HL-60/S4 treated with phorbol 12-myristate 13-acetate at 8.2 ng/mL for 4 days and 3 days (cell line): Measurements from ENCODE around the gene IMPA2.
"Not testable (repeated sequence)": the region's sequence is repeated elsewhere in the genome, so short reads cannot be mapped to it uniquely, and the experiment has no call there.

Experiments
- in situ Hi-C: fragments of 300-500 bp; cut with MboI; formaldehyde crosslinking; loops from 2 replicates; pipeline ENCODE4 v1.15.0; 2022; ENCODE audit warnings: low sequenced_read_pairs

IMPA2 gene

DNA sequence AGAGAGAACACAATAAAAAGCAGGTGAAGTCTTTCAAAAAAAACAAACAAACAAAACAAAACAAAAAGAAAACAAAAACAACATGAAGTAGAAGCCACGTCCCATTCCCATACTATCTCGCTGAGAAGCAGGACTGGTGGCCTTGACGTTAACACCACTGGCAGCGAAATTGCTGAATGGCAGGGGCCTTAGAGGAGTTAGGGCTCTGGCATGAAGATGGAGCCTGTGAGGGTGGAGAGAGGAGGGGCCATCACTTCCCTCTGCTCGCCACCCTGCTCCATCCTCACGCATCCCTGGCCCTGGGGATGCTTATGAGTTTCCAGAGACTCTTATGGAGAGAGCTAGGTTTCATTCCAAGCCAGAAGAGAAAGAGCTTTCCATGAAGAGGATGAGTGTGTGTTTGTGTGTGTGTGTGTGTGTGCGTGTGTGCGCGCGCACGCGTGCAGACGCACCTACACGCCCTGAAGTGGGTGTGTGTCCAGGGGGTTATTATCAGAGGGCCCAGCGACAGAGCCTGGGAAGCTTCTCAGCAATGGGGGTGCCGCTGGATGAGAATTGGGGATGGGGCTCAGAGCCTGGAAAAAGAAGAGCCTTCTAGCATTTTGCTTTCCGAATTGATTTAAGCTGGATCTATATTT is 20.4 kb upstream of the IMPA2 start:
- in situ Hi-C loops: no loop called here

DNA sequence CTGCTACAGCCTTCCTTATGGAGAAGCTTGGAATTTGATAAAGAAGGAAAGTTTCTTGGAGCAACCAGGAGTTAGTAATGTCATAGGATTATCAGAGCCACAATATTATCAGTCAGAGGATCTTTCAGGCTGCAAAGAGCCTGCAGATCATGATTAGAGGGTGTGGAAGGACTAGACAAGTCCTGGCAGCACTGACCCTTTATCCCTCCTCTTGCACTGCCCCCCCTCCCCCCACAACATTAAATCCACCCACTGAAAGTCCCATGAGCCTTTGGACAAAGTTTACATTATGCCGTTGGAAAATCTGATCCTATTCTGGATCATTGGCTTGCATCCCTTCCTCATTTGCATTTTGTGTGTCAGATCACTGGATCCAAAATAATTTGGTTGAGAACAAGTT is 18.7 kb upstream of the IMPA2 start:
- in situ Hi-C loops: no loop called here

DNA sequence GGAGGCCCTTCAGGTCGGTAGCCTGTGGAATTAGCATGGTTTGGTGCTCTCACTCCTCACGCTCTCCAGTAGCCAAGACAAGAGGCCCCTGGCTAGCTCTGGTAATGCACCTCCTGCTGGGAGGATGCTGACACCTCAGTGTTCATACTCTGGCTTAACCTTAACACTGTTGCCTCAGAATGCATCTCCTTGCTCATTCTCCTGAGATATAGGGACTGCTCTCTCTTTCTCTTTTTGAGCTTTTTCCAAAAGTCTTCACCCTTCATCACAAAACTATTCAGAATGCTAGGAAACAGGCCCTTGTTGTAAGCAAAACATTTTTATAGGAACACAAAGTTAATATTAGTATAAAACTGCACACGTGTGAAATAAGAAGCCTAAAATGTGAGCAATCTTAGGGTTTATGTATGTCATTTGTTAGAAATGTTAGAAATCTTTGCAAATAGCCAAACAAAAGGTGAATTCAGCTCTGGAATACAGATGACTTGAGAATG is 17.3 kb upstream of the IMPA2 start:
- in situ Hi-C loops: no loop called here

DNA sequence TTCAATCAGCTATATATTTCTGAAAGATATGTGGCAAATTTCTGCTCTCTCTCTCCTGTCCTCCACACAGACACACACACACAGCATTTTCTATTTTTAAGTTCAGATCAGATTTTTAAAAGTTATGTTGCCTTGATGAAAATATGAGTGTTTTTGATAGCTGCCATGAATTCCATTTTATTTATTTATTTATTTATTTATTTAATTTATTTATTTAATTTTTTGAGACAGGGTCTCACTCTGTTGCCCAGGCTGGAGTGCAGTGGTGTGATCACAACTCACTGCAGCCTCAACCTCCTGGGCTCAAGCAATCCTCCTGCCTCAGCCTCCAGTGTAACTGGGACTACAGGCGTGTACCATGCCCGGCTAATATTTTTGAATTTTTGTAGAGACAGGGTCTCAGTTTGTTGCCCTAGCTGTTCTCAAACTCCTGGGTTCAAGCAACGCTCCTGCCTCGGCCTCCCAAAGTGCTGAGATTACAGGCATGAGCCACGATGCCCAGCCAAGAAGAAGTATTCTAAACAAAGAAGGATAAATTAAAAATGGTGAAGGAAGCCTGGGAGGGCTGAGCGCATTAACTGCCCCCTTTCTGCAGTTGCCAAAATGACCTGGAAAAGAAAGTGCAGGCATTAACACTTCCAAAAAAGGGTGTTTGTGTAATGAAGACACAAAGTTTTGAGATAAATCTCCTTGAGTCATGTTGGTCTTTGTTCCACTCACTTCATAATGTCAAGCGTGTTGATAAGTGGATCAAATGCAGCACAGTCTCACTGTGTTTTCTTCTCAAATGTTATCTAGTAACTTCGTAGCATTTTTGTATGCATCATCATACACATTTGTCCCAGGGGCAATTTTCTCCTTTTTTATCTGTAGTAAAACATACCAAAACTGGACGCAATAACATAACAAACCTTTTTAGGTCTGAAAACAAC is 11.1 kb upstream of the IMPA2 start:
- in situ Hi-C loops: no loop called here

DNA sequence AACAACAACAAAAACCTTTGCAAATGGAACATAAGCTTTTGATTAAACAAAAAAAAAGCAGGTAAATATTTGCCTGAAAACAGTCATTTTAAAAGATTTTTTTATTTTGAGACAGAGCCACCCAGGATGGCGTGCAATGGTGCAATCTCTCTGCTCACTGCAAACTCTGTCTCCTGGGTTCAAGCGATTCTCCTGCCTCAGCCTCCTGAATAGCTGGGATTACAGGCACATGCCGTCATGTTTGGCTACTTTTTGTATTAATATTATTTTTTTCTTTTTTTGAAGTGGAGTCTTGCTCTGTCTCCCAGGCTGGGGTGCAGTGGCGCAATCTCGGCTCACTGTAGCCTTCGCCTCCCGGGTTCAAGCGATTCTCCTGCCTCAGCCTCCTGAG is 10.5 kb upstream of the IMPA2 start:
- in situ Hi-C loops: not testable (repeated sequence)

DNA sequence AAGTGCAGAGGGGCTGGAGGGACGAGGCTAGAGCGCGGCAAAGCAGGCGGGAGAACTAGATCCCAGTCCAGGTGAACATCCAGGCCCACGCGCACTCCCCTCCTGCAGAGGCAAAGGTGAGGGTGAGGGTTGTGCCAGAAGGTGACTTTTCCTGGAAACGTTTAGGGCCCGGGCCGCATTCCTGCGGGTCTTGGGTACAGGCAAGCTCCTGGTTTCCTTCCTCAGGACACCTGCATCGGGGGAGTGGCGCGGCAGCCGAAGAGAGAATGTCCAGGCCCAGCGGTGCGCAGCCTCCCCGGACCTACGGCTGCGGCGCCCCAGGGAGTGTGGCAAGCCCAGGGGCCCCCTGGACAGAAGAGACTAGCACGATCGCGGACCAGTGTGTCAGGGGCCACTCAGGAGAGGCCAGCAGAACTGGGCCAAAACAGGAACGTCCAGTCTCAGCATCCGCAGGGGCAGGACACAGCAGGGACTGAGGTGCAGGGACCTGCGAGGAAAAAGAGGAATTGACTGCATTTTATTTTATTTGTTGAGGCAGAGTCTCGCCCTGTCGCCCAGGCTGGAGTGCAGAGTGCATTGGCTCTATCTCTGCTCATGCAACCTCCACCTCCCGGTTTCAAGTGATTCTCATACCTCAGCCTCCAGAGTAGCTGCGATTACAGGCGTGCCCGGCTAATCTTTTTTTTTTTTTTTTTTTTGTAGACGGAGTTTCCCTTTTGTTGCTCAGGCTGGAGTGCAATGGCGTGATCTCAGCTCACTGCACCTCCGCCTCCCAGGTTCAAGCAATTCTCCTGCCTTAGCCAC is 8.7 kb upstream of the IMPA2 start:
- in situ Hi-C loops: no loop called here

DNA sequence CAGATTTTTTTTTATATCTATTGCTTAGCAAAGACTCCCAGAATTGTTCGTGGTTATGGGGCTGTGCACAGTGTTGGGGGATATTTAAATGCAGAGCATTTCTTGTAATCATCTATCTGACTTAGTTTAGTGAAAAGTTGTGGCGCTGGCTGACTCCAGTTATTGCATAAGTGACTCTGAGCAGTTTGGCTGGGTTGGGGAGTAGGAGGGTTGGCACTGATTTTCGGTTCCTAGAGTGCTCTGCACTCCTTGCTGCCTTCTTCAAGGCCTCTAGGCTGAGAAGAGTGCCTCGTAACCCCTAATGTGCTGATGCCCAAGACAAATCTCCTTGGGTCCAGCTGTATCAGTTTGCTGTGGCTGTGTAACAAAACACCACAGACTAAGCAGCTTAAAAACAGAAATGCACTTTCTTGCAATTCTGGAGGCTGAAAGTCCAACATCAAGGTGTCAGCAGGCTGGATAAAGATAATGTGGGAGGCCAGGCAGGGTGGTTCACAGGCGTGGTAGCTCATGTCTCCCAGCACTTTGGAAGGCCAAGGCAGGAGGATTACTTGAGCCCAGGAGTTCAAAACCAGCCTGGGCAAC is 6.5 kb upstream of the IMPA2 start:
- in situ Hi-C loops: no loop called here

DNA sequence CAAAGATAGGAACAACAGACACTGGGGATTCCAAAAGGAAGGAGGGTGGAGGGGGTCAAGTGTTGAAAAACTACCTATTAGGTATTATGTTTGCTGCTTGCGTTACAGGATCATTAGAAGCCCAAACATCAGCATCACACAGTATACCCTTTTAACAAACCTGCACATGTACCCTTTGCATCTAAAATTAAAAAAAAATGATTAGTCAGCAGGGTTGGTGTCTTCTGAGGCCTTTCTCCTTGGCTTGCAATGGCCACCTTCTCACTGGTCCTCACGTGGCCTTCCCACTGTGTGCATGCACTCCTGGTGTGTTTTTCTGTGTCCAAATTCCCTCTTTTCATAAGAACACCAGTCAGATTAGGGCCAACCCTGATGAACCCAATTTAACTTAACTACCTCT is 5.6 kb upstream of the IMPA2 start:
- in situ Hi-C loops: no loop called here

DNA sequence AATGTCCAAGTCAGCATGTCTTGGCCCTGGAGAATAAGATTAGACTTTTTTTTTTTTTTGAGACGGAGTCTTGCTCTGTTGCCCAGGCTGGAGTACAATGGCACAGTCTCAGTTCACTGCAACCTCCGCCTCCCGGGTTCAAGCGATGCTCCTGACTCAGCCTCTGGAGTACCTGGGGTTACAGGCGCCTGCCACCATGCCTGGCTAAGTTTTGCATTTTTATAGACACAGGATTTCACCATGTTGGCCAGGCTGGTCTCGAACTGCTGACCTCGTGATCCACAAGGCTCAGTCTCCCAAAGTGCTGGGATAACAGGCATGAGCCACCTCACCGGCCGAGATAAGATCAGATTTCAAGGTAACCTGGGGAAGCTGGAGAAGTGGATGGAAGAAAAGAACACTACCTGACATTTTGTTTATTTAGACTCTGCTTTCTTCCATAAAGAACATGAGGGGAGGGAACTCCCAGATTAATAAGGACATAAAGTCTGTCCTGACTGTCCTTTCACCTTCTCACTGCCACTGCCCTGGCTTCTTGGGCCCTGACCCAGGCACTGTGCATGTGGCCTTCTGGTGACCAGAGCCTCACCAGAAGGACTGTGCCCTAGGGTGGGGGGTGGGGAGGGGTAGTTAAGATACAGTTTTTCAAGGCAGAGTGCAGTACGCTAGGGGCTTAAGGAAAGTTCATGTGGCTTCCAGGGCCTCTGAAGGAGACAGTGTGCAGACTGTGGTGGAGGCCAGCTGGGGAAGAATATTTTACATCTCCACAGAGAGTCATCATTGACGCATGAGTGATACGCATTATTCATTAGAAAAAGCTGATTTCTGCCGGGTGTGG is 4.8 kb upstream of the IMPA2 start:
- in situ Hi-C loops: no loop called here

DNA sequence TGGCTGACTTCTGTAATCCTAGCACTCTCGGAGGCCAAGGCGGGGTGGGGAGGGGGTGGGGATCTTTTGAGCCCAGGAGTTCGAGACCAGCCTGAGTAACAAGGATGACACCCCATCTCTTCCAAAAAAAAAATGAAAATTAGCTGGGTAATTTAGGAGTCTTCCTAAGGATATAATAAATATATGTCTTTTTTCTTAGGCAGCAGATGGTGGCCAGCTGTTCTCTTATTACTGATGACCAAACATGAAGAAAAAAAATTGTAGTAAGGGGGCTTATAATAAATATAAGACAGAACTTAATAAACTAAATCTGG is 4.2 kb upstream of the IMPA2 start:
- in situ Hi-C loops: no loop called here

DNA sequence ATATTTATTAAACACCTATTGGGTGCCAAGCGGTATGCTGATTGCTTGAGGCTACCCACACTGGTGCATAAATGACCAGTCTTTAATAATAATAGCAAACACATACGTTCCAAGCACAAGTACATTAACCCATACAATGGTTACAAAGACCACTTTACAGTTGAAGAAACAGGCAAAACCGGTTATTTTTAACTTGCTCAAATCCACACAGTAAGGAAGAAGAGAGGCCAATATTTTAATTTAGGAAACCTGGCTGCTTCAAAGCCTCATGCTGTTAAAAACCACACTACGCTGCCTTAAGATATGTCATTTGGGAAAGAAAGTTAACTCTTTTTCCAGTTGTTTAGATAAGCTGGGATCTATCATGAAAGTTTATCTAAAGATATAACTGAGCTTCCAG is 2.4 kb upstream of the IMPA2 start:
- in situ Hi-C loops: no loop called here

DNA sequence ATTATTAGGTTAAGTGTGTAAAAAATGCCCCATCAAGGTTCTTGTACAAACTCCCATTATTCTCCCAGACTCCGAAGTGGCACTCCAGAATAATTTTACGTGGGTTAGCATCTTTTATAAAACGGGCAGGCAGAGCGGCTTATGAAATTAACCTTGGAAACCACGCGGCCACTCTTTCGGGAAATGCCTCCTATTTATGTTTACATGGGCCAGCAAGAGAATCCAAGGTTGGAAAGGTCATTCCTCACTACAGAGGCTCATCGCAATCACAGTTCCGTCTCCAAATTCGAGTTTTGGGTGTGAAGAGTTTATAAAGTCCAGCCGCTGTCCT is 1.2 kb upstream of the IMPA2 start:
- in situ Hi-C loops: no loop called here

DNA sequence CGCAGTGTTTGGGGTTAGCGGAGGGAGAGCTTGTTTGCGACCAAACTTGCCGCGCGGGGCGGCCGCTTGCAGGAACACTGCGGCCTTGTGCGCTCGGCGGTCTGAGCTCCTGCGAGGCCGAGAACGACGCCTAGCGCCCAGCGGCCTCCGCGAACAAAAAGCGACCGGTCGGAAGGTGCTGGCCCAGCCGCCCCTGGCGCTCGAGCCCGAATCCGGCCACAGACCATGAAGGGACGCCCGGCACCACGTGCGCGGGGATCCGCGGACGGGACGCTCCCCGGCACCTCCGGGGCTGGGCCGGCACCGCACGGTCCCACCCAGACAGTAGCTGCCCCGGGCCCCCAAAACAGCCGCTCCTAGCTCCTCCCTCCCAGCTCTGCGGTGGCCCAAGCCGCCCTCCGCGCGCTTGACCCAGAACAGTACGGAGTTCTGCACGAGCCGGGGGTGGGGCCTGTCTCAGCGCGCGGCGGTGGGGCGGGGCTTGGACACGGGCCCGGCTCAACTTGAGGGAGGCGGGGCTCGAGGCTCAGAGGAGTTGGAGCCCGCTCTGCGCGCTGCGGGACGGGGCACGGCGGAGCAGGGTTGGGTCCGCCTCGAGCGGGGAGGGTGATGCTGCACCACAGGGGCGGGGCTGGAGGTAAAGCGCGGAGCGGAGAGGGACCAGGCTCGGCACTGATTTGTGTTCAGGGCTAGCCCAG is 664 bp upstream of the IMPA2 start:
- in situ Hi-C loops: no loop called here

DNA sequence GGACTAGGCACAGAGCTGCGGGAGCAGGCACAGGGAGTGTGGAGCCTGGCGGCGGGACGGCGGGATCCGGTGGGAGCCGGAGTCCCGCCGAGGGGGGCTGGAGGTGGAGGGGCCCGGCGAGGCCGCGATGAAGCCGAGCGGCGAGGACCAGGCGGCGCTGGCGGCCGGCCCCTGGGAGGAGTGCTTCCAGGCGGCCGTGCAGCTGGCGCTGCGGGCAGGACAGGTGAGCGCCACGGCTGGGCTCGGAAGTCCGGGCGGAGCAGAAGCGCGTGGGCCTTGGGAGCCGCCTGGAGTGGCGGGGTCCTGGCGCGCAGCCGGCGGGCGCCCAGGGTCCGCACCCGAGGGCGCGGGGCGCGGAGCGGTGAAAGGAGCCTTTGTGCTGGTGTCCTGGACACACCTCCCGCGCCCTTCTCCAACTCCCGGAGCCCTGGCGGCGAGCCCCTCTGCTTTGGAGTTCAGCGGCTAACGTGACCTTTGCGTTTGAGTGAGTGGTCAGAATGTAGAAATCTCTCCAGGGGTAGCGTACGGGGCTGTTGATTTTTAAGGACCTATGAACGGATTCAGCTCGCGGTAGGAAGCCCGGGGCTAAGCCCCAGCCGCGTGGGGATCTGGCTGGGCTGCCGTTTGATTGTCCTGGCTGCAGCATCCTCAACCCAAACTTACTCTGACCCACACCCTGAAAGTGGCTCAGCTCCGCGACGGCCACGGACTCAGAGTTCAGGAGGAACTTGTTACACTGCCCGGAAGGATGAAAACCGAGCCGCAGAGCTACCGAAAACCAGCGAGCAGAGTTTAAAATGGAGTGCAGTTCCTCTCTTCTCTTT is 448 bp downstream of the IMPA2 start:
- in situ Hi-C loops: no loop called here

DNA sequence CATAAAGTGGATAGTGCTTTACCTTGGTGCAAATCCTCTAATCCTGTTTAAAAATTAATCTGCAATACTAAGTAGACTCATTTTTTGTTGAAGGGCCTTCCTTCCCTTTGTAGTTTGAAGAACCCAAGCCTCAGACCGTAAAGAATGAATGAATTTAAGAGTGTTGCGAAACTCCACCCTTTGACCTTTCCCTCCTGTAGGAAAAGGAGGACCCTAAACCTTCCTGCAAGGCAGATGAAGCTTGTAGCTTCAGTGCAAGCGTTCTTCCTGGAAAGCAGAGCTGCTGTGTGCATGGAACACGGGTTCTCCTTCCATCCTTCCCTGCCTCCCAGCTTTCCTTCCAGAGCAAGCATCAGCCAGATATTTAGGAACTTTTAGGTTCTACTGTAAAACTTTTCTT is 1.7 kb downstream of the IMPA2 start:
- in situ Hi-C loops: no loop called here

DNA sequence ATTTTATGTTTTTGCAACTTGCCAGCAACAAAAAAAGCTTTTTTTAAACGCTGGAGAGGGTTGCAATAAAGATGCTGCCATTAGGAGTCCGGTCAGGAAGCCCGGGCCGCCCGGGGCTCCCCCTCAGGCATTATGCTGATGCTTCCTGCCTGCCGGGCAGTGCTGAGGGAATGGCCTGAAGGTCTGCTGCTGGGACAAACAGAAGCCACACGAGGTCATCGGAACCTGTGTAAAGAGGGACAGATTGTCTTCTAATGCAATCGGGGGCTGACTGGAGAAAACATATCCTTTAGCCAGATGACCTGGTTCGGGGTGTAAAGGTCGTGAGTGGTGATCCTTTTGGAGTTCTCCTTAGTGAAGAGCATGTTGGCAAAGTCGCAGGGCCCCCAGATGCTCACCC is 2.3 kb downstream of the IMPA2 start:
- in situ Hi-C loops: no loop called here

DNA sequence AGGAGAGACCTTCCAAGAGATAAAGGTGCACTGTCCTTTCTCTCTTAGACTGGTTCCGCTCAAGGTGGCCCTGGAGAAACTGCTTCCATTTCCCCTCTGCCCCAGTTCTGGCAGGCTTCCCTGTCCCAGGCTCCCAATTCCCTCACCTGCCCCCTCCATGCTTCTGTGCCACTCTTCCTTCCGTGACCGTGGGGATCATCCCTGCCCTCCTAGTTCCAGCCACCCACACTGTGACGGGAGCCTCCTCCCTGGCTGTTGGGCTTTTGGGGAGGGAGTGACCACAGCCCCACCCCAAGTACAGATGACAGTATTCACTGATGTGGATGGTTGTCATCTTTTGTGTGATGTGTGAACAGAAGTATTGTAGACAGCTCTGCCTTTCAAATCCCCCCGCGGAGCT is 2.8 kb downstream of the IMPA2 start:
- in situ Hi-C loops: no loop called here

DNA sequence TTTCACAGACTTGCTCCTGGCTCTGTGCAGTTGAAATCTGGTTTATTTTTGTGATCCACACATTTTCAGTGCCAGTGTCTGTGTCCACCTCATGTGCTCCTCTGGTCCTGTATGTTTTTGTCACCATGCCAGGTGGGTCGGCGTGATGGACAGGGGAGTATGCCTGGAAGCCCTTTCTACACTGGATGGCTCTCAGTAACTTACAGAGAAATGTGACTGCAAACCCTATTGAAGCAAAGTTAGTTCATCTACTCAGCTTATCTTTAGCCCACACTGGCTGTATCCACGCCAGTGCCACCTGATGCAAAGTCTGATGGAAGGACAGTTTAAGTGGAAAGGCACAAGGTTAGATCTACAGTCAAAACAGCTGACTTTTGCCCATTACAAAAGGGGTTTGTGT is 4.3 kb downstream of the IMPA2 start:
- in situ Hi-C loops: no loop called here

DNA sequence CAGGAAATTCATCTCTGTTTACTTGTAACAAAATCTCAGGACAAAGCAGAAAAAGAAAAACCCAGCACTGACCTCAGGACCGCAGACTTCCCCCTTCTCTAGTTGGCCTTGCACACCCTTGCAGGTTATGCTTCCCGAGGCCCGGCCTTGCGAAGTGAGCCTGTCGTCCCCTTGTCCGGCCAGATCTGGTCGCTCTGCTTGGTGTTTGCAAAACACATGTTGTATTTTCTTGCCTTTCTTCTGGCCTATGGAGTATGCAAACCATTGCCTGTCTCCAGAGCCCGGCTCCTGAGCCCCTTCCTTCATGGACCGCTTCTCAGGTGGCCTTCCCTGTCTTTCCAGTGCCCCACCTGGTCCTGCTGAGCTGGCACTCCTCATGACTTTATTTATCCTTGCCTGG is 4.8 kb downstream of the IMPA2 start:
- in situ Hi-C loops: no loop called here
